ENCODE data around the gene SLC17A4. TPM values are rescaled to one million over a fixed set of nuclear protein-coding genes. Genes with fewer than 3 reads are reported as not detected.
"Not testable (repeated sequence)": the region's sequence is repeated elsewhere in the genome, so short reads cannot be mapped to it uniquely, and the experiment has no call there.

Gene SLC17A4
- polyA plus RNA-seq, 4 donors: 1.0 to 1.9 (median 1.2) TPM

DNA sequence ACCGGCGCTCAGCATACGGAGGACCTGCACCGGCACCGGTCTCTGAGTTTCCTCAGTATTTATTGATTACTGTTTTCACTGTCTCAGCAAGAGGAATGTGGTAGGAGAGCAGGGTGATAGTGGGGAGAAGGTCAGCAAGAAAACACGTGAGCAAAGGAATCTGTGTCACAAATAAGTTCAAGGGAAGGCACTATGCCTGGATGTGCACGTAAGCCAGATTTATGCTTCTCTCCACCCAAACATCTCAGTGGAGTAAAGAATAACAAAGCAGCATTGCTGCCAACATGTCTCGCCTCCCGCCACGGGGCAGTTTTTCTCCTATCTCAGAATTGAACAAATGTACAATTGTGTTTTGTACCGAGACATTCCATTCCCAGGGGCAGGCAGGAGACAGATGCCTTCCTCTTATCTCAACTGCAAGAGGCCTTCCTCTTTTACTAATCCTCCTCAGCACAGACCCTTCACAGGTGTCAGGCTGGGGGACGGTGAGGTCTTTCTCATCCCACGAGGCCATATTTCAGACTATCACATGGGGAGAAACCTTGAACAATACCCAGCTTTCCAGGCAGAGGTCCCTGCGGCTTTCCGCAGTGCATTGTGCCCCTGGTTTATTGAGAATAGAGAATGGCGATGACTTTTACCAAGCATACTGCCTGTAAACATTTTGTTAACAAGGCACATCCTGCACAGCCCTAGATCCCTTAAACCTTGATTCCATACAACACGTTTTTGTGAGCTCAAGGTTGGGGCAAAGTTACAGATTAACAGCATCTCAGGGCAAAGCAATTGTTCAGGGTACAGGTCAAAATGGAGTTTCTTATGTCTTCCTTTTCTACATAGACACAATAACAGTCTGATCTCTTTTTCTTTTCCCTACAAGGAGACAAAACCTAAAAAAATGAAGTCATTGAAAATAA is 5.7 kb upstream of the SLC17A4 start:
- not testable (repeated sequence) for DNase-seq (ENCODE audit: low read depth in 4 of 4, low spot score in 3 of 4)

GRCh38 chr6:25749837-25750236 is 4.7 kb upstream of the SLC17A4 start:
- no peak for DNase-seq (ENCODE audit: low read depth in 4 of 4, low spot score in 3 of 4)

DNA sequence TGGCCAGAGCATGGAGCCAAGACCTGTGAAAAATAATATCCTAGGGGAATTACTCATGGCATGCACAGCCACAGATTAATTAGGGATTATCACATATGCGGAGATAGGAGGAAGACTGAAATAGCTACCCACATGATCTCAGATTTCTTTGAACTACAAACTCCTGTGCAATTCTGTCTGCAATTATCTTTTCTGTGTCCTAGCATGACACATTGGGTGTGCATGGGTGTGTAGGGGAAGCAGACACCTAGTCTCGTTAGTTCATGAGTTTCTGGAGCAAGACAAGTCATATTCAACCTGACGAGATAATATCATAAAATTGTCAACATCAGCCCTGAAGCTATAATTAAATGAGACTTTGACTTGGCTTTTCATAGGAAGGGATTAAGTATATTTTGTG is 3.6 kb upstream of the SLC17A4 start:
- DNase-seq (ENCODE audit: low read depth in 4 of 4, low spot score in 3 of 4): no peak

DNA sequence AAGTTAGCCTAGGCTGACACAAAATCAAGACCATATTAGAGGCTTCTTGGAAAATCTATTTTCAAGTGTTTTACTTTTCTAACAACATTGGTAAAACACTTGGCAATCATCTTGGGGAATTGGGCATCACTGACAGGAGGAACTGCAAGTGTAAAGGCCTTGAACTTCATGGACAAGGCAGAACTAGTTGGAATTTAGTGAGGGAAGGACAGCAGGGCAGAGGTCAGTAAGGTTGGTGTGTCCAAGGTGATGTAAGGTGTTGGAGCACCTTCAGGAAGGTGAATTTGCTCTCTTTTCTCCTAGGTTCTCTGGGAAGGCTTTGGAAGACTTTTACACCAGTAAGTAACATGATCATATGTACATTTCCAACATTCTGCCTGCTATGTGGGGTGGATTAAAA is 1.5 kb upstream of the SLC17A4 start:
- DNase-seq (ENCODE audit: low read depth in 4 of 4, low spot score in 3 of 4): no peak

GRCh38 chr6:25755483-25755882 is 941 bp downstream of the SLC17A4 start:
- no peak for DNase-seq (ENCODE audit: low read depth in 4 of 4, low spot score in 3 of 4)

DNA sequence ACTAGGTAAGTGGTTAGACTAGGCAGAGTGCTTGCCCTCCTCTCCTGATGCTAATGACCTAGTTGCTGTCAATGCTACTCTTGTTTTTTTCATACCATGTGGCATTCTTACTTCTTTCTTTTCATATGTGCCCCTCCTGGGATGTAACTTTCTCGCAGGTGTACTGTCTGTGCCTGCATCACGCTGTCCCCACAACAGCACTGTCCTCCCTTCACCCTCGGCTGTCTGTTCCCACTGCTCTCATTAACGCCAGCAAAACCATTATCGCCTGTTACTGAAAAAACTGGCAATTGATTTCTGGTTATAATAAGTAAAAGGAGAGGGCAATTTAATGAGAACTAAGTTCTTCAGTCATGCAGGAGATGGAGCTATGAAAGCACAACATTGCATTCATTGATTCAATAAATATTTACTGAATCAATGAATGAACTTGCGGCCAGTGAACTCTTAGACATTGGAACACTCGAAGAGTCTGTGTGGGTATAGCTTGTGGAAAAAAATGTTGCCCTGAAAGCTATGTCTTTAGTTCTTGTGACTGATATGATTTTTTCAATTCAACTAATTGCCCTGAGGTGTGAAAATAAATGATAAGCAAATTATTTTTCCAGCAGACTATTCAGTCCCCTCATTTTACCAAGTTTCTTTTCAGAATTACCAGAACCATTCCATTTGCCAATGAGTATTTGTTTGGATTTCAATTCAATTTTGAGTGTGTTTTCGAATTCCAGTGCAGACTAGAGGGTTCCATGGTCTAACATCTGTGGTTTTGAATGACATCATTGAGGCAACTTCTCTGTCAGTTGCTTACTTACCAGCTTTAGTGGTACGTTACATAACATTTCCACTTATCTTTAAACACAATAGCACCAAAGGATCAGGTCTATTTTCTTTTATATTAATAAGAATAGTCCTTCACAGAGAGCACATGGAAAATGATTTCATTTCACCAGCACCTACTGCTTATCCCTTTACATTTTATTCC is 2.1 kb downstream of the SLC17A4 start:
- no peak for DNase-seq (ENCODE audit: low read depth in 4 of 4, low spot score in 3 of 4)

- no peak for DNase-seq (ENCODE audit: low read depth in 4 of 4, low spot score in 3 of 4)
Measured at GRCh38 chr6:25757936-25758642, 3.5 kb downstream of the SLC17A4 start.

- no peak for DNase-seq (ENCODE audit: low read depth in 4 of 4, low spot score in 3 of 4)
Measured at GRCh38 chr6:25764611-25765010, 10.1 kb downstream of the SLC17A4 start.

DNA sequence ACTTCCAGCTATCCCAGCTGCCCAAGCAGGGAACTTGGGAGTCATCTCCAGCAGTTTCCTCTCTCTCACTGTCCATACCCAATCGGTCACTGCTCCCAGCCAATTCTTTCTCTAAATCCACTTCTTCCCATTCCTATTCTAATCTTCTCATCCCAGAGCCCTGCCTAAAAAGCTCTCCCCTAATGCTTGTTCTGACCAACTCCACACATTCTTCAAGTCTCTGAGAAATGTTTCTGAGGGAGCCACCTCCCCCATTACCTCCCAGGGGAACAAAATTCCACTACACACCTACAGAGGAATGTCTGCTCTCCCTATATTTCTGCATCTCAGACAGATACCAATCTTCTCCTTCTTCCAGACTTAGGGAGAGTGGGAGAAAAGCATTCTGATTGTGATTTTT is 14.0 kb downstream of the SLC17A4 start:
- no peak for DNase-seq (ENCODE audit: low read depth in 4 of 4, low spot score in 3 of 4)

DNA sequence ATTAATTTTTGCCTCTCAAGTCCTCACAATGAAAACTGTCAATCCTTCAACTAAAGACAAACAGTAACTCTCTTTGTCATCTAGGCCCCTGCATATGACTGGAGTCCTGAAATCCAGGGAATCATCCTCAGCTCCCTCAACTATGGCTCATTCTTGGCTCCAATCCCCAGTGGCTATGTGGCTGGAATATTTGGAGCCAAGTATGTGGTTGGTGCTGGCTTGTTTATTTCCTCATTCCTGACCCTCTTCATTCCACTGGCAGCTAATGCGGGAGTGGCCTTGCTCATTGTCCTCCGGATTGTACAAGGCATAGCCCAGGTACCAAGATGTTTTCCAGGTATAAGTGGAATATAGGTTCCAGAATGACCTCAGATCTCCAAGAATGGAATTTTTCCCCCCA is 15.4 kb downstream of the SLC17A4 start:
- no peak for DNase-seq (ENCODE audit: low read depth in 4 of 4, low spot score in 3 of 4)

- DNase-seq (ENCODE audit: low read depth in 4 of 4, low spot score in 3 of 4): no peak
Measured at GRCh38 chr6:25774120-25774715, 19.7 kb downstream of the SLC17A4 start.

DNA sequence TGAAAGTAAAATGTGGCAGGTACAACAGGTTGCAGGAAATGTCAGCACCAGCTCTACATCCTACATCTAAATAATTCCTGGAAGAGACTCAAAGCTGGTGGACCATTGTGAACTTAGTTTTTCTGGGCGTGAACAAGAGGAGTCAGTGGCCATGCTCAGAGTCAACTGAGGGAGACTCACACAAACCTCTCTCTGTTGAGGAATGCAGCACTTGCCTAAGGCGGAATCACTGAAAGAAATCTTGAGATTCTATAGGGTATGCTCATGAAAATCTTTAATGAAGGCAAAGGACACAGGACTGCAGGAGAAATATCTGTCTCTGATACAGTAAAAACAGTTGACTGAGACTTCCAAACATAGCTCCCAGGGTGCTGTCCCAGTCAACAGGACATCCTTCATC is 22.5 kb downstream of the SLC17A4 start:
- DNase-seq (ENCODE audit: low read depth in 4 of 4, low spot score in 3 of 4): no peak

- DNase-seq (ENCODE audit: low read depth in 4 of 4, low spot score in 3 of 4): no peak
Measured at GRCh38 chr6:25777856-25778649, 23.5 kb downstream of the SLC17A4 start.

- no peak for DNase-seq (ENCODE audit: low read depth in 4 of 4, low spot score in 3 of 4)
Measured at GRCh38 chr6:25781134-25781533, 26.6 kb downstream of the SLC17A4 start.

- no peak for DNase-seq (ENCODE audit: low read depth in 4 of 4, low spot score in 3 of 4)
Measured at GRCh38 chr6:25787428-25787827, 32.9 kb downstream of the SLC17A4 start.

- no peak for DNase-seq (ENCODE audit: low read depth in 4 of 4, low spot score in 3 of 4)
Measured at GRCh38 chr6:25788305-25788922, 33.9 kb downstream of the SLC17A4 start.

- DNase-seq (ENCODE audit: low read depth in 4 of 4, low spot score in 3 of 4): no peak
Measured at GRCh38 chr6:25789475-25789874, 34.9 kb downstream of the SLC17A4 start.

DNA sequence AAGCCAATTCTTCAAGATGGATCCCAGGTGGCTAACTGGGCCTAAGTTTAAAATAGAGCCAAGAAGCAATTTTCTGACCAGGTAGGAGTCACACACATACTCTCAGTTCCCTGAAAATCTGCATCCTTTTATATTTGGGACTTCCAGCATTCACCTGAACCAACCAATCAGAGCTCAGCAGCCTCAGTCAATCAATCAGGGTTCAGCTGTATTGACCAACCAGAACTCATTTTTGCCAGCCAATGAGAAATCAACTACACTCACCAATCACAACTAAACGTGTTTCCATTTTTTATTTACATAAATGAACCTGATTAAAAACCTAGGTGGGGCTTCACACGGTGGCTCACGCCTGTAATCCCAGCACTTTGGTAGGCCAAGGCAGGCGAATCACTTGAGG is 37.5 kb downstream of the SLC17A4 start:
- no peak for DNase-seq (ENCODE audit: low read depth in 4 of 4, low spot score in 3 of 4)

- no peak for DNase-seq (ENCODE audit: low read depth in 4 of 4, low spot score in 3 of 4)
Measured at GRCh38 chr6:25793970-25794369, 39.4 kb downstream of the SLC17A4 start.
